Left lung (tissue), 10 donors: ENCODE results near the gene DENND1A. TPM values are rescaled to one million over a fixed set of nuclear protein-coding genes. Genes with fewer than 3 reads are reported as not detected.

Experiments used
- ATAC-seq: fragments of 200-7000 bp; cut with Tn5 transposase; one replicate; pipeline ENCODE4 v1.9.1; 2020; ENCODE audit warnings: moderate library complexity
- DNase-seq, 4 donors: peaks; one replicate each; pipeline ENCODE4 v3.0.0-alpha.2; 2013 to 2020
- H3K27ac ChIP-seq, 2 donors: fragments of 200-600 bp; sonication (generic) in 1 of 2; one replicate each; pipeline versions ENCODE4 v1.5.0 to v1.8.0; 2020 to 2021
- H3K27me3 ChIP-seq, 2 donors: fragments of 200-600 bp; sonication (generic) in 1 of 2; one replicate each; pipeline versions ENCODE4 v1.5.0 to v1.8.0; 2020 to 2021
- H3K36me3 ChIP-seq, 2 donors: fragments of 200-600 bp; sonication (generic) in 1 of 2; one replicate each; pipeline versions ENCODE4 v1.5.0 to v1.8.0; 2020 to 2021
- H3K4me1 ChIP-seq, 2 donors: fragments of 200-600 bp; one replicate each; pipeline ENCODE4 v1.8.0; 2021
- H3K4me3 ChIP-seq, 2 donors: fragments of 200-600 bp; sonication (generic) in 1 of 2; one replicate each; pipeline versions ENCODE4 v1.5.0 to v1.8.0; 2020 to 2021; ENCODE audit warnings: mild to moderate bottlenecking in 1 of 2
- H3K9me3 ChIP-seq, 2 donors: fragments of 200-600 bp; sonication (generic) in 1 of 2; one replicate each; pipeline versions ENCODE4 v1.5.0 to v1.8.0; 2020 to 2021
- CTCF ChIP-seq, 2 donors: fragments of 200-600 bp; sonication (generic) in 1 of 2; IDR thresholded peaks; one replicate each; pipeline versions ENCODE4 v1.5.0 to v1.8.0; 2021; ENCODE audit warnings: antibody characterized with exemption in 2 of 2
- intact Hi-C, 2 donors: fragments of 100-400 bp; cut with DNase I; formaldehyde crosslinking; loops; one replicate each; pipeline versions ENCODE4 v1.11.2 to v1.14.2; 2022
- polyA plus RNA-seq, 6 donors: library from polyadenylated mRNA; unstranded; fragments of 120-200 nt; gene quantifications; one replicate each; pipeline ENCODE4 v1.2.1, GENCODE V29; 2013; ENCODE audit not compliant: insufficient read length in 6 of 6
- total RNA-seq, 2 donors: library from RNA; stranded (reverse); fragmentation: NEBNext Ultra II Directional; extraction: Animal tissue kit (Norgen Biotek cat#: 25700); gene quantifications; one replicate each; pipeline ENCODE4 v1.2.1, GENCODE V29; 2021
- donor health status: DM: no; HTN: yes; CAD: no.
- donor health status: DM: no; HTN: no; CAD: no.

Gene DENND1A
- total and polyA plus RNA-seq, 8 donors: 8.3 to 23.2 (median 9.7) TPM

- intact Hi-C loops: loop anchor here in 1 of 2 donors (10.0 kb wide), 1 partner anchor 275 kb away; no protein-coding TSS in a partner anchor
- no peak for TF ChIP-seq CTCF (IDR thresholded peaks at IDR 0.05)
- no peaks in the 10 kb centered on the region for H3K4me1 ChIP-seq
- no peak for ATAC-seq
- H3K9me3 ChIP-seq: no peaks in the 10 kb centered on the region
- H3K27me3 ChIP-seq: peaks cover 0 to 39% of the 10 kb centered on the region in 2 donors
- H3K36me3 ChIP-seq: no peaks in the 10 kb centered on the region
- H3K27ac ChIP-seq: no peak overlapping the region
- H3K4me3 ChIP-seq: no peak overlapping the region
- no peak for DNase-seq
Observed at GRCh38 chr9:123359546-123359945, 570.4 kb downstream of the DENND1A start.

GRCh38 chr9:123359106-123359505 lies 570.8 kb downstream of the DENND1A start:
- Histone ChIP-seq H3K4me3 (no peak overlapping the region), H3K27me3 (peaks cover 0 to 44% of the 10 kb centered on the region in 2 donors), H3K4me1 (peaks cover 0 to 3% of the 10 kb centered on the region in 2 donors), H3K27ac (no peak overlapping the region), H3K36me3 (no peaks in the 10 kb centered on the region), H3K9me3 (no peaks in the 10 kb centered on the region)
- TF ChIP-seq CTCF (IDR thresholded peaks at IDR 0.05): no peak
- ATAC-seq: no peak
- intact Hi-C loops: loop anchor here in 1 of 2 donors (10.0 kb wide), 1 partner anchor 274 kb away; no protein-coding TSS in a partner anchor
- no peak for DNase-seq

- no peak for ATAC-seq
- H3K27ac ChIP-seq: no peak overlapping the region
- peaks cover 0 to 51% of the 10 kb centered on the region in 2 donors for H3K27me3 ChIP-seq
- no peaks in the 10 kb centered on the region for H3K9me3 ChIP-seq
- DNase-seq: no peak
- H3K36me3 ChIP-seq: no peaks in the 10 kb centered on the region
- no peak overlapping the region for H3K4me3 ChIP-seq
- peaks cover 0 to 5% of the 10 kb centered on the region in 2 donors for H3K4me1 ChIP-seq
- intact Hi-C loops: loop anchor here in 1 of 2 donors (10.0 kb wide), 1 partner anchor 274 kb away; no protein-coding TSS in a partner anchor
- no peak for TF ChIP-seq CTCF (IDR thresholded peaks at IDR 0.05)
Observed at GRCh38 chr9:123358181-123358905, 571.6 kb downstream of the DENND1A start.

DNA sequence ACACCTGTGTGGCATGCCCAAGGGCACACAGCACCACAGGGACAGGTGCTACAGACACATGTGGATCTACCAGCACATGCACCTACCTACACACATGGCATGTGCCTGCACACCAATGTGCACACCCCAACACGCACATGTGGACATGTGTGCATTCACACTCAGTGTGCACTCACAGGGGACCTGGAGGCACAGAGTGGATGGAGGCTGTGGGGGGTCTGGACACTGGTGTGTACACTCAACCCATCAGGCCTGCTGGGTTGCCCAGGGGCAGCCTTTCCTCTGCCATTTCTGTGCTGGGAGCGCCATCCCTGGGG lies 572.2 kb downstream of the DENND1A start:
- H3K4me1 ChIP-seq: peaks cover 0 to 5% of the 10 kb centered on the region in 2 donors
- H3K27me3 ChIP-seq: peaks cover 0 to 56% of the 10 kb centered on the region in 2 donors
- ATAC-seq (no peak), DNase-seq (no peak)
- no peak overlapping the region for H3K4me3 ChIP-seq
- no peak overlapping the region for H3K27ac ChIP-seq
- H3K9me3 ChIP-seq: no peaks in the 10 kb centered on the region
- intact Hi-C loops: loop anchor here in 1 of 2 donors (10.0 kb wide), 1 partner anchor 273 kb away; no protein-coding TSS in a partner anchor
- H3K36me3 ChIP-seq: no peaks in the 10 kb centered on the region
- no peak for TF ChIP-seq CTCF (IDR thresholded peaks at IDR 0.05)

GRCh38 chr9:123356851-123357742 lies 572.8 kb downstream of the DENND1A start:
- no peak overlapping the region for H3K27ac ChIP-seq
- no peak for TF ChIP-seq CTCF (IDR thresholded peaks at IDR 0.05)
- intact Hi-C loops: loop anchor here in 1 of 2 donors (10.0 kb wide), 1 partner anchor 272 kb away; no protein-coding TSS in a partner anchor
- H3K9me3 ChIP-seq: no peaks in the 10 kb centered on the region
- no peaks in the 10 kb centered on the region for H3K36me3 ChIP-seq
- H3K27me3 ChIP-seq: peaks cover 0 to 50% of the 10 kb centered on the region in 2 donors
- ATAC-seq (no peak), DNase-seq (no peak)
- peaks cover 0 to 5% of the 10 kb centered on the region in 2 donors for H3K4me1 ChIP-seq
- no peak overlapping the region for H3K4me3 ChIP-seq
